Measurements from ENCODE around the gene BMERB1. TPM values are rescaled to one million over a fixed set of nuclear protein-coding genes. Genes with fewer than 3 reads are reported as not detected.

BMERB1 gene
- total and polyA plus RNA-seq, 9 of the 15 experiments (the other 6 are each of a cell fraction or from before 2014, with no cell fraction given): 0.29 to 2.9 (median 0.94) TPM

DNA sequence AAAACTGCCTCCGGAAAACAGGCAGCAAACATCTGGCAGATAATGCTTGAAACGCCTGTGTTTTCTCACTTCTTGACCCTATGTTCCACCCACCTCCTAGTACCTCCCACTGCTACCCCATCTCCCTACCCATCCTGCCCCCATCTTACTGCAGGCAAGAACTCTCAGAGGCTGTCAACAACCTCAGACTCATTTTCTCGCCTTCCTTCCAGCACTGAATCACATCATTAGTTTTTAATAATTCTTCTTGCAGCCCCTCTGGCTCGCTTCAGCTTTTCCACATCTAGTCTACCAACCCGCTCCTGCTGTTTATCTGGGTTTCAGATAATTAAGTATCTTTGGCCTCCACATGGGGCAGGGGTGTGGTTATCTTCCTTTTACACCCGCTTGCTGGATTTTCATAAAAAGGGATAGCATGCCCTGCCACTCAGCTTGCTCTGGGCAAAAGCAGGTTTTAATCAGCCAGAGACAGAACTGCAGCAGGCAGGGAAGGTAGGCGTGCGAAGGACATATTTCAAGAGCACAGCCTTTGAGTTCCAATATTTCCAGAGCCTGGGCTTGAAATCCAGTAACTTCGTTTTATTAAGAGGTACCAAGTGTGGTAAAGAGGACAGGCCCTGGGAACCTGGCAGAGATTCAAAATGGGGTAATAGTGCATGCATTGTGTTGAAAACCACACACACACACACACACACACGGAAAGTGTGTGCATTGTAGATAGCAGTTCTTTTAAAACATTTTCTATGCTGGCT is 87.5 kb downstream of the BMERB1 start:
- H4K20me1 ChIP-seq (replicated peaks; ENCODE audit: control insufficient read depth, insufficient read depth, low read length): no peaks in the 10 kb centered on the region
- DNase-seq (ENCODE audit: extremely low read depth in 1 of 4, low spot score in 3 of 4): peak; percentile 88 to 93 (median 91)
- H3K4me2 ChIP-seq (ENCODE audit: insufficient read depth, low read length): peak overlapping the region; percentile 89
- H3K36me3 ChIP-seq (ENCODE audit: control insufficient read depth, insufficient read depth, low read length): no peaks in the 10 kb centered on the region
- ATAC-seq: peak; percentile 86
- CTCF ChIA-PET (ENCODE audit: low intra/inter-chr PET ratio): no interaction called here
- intact Hi-C loops (cut with micrococcal nuclease): no loop called here
- H3K79me2 ChIP-seq (ENCODE audit: control insufficient read depth, insufficient read depth, low read length): no peaks in the 10 kb centered on the region
- no peaks in the 10 kb centered on the region for H3K27me3 ChIP-seq (ENCODE audit: control insufficient read depth in 2 of 2, insufficient read depth in 2 of 2, low read length in 2 of 2)
- in situ Hi-C loops (cut with MboI): no loop called here
- POLR2A ChIA-PET: interaction anchor here (0.6 to 3.9 kb wide), 10 partner anchors 9 to 177 kb away, joined by 3 to 20 read pairs (median 4); no protein-coding TSS in a partner anchor
- H3K27ac ChIP-seq (ENCODE audit: extremely low read depth, low read depth, low read length): peak overlapping the region; percentile 93
- no peaks in the 10 kb centered on the region for H3K9me3 ChIP-seq (replicated peaks; ENCODE audit: control insufficient read depth, insufficient read depth, low read depth, low read length)
- H3K4me1 ChIP-seq (replicated peaks in 1 of 2; ENCODE audit: control insufficient read depth in 2 of 2, insufficient read depth in 2 of 2, low read length in 2 of 2): peaks cover 44 to 64% of the 10 kb centered on the region in 2 experiments
- no TSS peak for BruUV-seq (replicated peaks)
- 0% methylated on average over 10 of the region's 10 CpGs for WGBS (ENCODE audit: insufficient coverage, low coverage, missing lambda C conversion rate)
- peak overlapping the region; percentile 83 for H2AFZ ChIP-seq (ENCODE audit: low read depth, low read length)
- H3K4me3 ChIP-seq: no peak overlapping the region
- peak; percentile 95 for FAIRE-seq
- peak overlapping the region in 1 of 2 experiments; percentile 72; a peak in 2 of 4 replicates for H3K9ac ChIP-seq (ENCODE audit: insufficient read depth in 1 of 2, low read depth in 2 of 2, low read length in 2 of 2)
- no peaks in the 10 kb centered on the region for H3K9me1 ChIP-seq (ENCODE audit: control insufficient read depth, insufficient read depth, low read length)
- TF ChIP-seq ZNF347 (CRISPR knock-in tag; IDR thresholded peaks at IDR 0.05; ENCODE audit: low read depth): no peak
- TF ChIP-seq ZNF511 (CRISPR knock-in tag; IDR thresholded peaks at IDR 0.05): no peak
- TF ChIP-seq WHSC1 (IDR thresholded peaks at IDR 0.05; ENCODE audit: low read length): no peak
- TF ChIP-seq ZNF785 (CRISPR knock-in tag; IDR thresholded peaks at IDR 0.05): no peak
- peak; percentile 51; the same call in 1 of the 2 replicates for TF ChIP-seq ZBTB9 (CRISPR knock-in tag; IDR thresholded peaks at IDR 0.05)
- no peak for TF ChIP-seq BMI1 (IDR thresholded peaks at IDR 0.05; ENCODE audit: low read length)
- TF ChIP-seq ZNF780A (CRISPR knock-in tag; IDR thresholded peaks at IDR 0.05): no peak
- no peak for TF ChIP-seq MCM3 (IDR thresholded peaks at IDR 0.05)
- no peak for TF ChIP-seq XRCC5 (IDR thresholded peaks at IDR 0.05; ENCODE audit: low read depth, low read length)
- peak; percentile 78 for TF ChIP-seq OTX1 (CRISPR knock-in tag; IDR thresholded peaks at IDR 0.05)
- TF ChIP-seq CXXC5 (CRISPR knock-in tag; IDR thresholded peaks at IDR 0.05): peak; percentile 45; the same call in 1 of the 2 replicates
- peak; percentile 80 to 93 for TF ChIP-seq ARNT (IDR thresholded peaks at IDR 0.05)
- TF ChIP-seq ZBTB49 (CRISPR knock-in tag; IDR thresholded peaks at IDR 0.05; ENCODE audit: borderline replicate concordance): no peak
- no peak for TF ChIP-seq ZNF23 (CRISPR knock-in tag; IDR thresholded peaks at IDR 0.05)
- TF ChIP-seq NR0B1 (IDR thresholded peaks at IDR 0.05; ENCODE audit: partially characterized antibody): no peak
- peak; percentile 99 for TF ChIP-seq NCOR1 (IDR thresholded peaks at IDR 0.05)
- no peak for TF ChIP-seq ZNF232 (CRISPR knock-in tag; IDR thresholded peaks at IDR 0.05)
- TF ChIP-seq TRIM24 (IDR thresholded peaks at IDR 0.05): peak; percentile 96
- TF ChIP-seq ARID1B (IDR thresholded peaks at IDR 0.05): peak; percentile 99

All from K562 (cell line).